K562 (cell line): ENCODE results near the gene LAPTM5. TPM values are rescaled to one million over a fixed set of nuclear protein-coding genes. Genes with fewer than 3 reads are reported as not detected.

ENCODE experiments used
- CBX1 ChIP-seq: sonication (generic); IDR thresholded peaks from 2 replicates; pipeline ENCODE4 v1.6.1; 2016; ENCODE audit warnings: antibody characterized with exemption, low read depth, mild to moderate bottlenecking
- CBX3 ChIP-seq, 2 experiments: IDR thresholded peaks; 1 replicate in 1 of 2; 2 replicates in 1 of 2; pipeline ENCODE4 v1.6.1; 2012; ENCODE audit warnings: inconsistent platforms in 2 of 2, low read length in 2 of 2, borderline replicate concordance in 1 of 2, control low read depth in 1 of 2
- CREB5 ChIP-seq: fragments of 250-450 bp; sonication (Bioruptor Pico); IDR thresholded peaks from 2 replicates; pipeline ENCODE4 v1.5.0; 2020; ENCODE audit warnings: mild to moderate bottlenecking
- CTCFL ChIP-seq: IDR thresholded peaks from 2 replicates; pipeline ENCODE4 v1.6.1; 2011; ENCODE audit warnings: borderline replicate concordance, low read depth, mild to moderate bottlenecking, moderate library complexity, low read length; ENCODE audit not compliant: insufficient read depth, poor library complexity, severe bottlenecking
- ELF1 ChIP-seq: fragments of 200-800 bp; sonication (Bioruptor generic); IDR thresholded peaks from 2 replicates; pipeline ENCODE4 v1.6.1; 2016; ENCODE audit warnings: missing genetic modification characterization, missing compliant biosample characterization
- ESRRA ChIP-seq: fragments of 450-650 bp; IDR thresholded peaks from 2 replicates; pipeline ENCODE4 v1.6.1; 2014; ENCODE audit warnings: low read depth, mild to moderate bottlenecking, moderate library complexity, borderline replicate concordance
- ETV1 ChIP-seq: fragments of 450-650 bp; conservative IDR thresholded peaks from 2 replicates; pipeline ENCODE4 v1.6.1; 2016; ENCODE audit warnings: missing genetic modification characterization, control low read depth, low read depth, missing compliant biosample characterization
- ETV6 ChIP-seq, 3 experiments: fragments of 150-350 bp in 1 of 3; sonication (generic) in 1 of 3; formaldehyde crosslinking in 1 of 3; IDR thresholded peaks; 2 replicates each; pipeline versions ENCODE4 v1.6.1 to v1.8.0; 2014 to 2022; ENCODE audit warnings: borderline replicate concordance in 2 of 3, low read depth in 2 of 3, antibody characterized with exemption in 1 of 3, low read length in 1 of 3, mild to moderate bottlenecking in 1 of 3, missing genetic modification reagents in 1 of 3
- FOXK1 ChIP-seq: sonication (generic); formaldehyde crosslinking; IDR thresholded peaks from 2 replicates; pipeline ENCODE4 v1.8.0; 2022; ENCODE audit warnings: missing genetic modification reagents, mild to moderate bottlenecking, borderline replicate concordance
- HDAC8 ChIP-seq: fragments of 450-650 bp; IDR thresholded peaks from 2 replicates; pipeline ENCODE4 v1.6.1; 2016; ENCODE audit warnings: mild to moderate bottlenecking, missing genetic modification characterization, moderate library complexity, missing compliant biosample characterization
- NCOR1 ChIP-seq: fragments of 450-650 bp; IDR thresholded peaks from 2 replicates; pipeline ENCODE4 v1.6.1; 2016; ENCODE audit warnings: mild to moderate bottlenecking, moderate library complexity
- PHF8 ChIP-seq: fragments of 200-600 bp; sonication (generic); IDR thresholded peaks from 2 replicates; pipeline ENCODE4 v1.6.1; 2012; ENCODE audit warnings: mixed run types, mild to moderate bottlenecking, inconsistent platforms, low read length, moderate library complexity, borderline replicate concordance
- POLR2A ChIP-seq: fragments of 450-650 bp; conservative IDR thresholded peaks from 2 replicates; pipeline ENCODE4 v1.6.1; 2016
- SRSF7 ChIP-seq: fragments of 200-400 bp; formaldehyde crosslinking; optimal IDR thresholded peaks from 2 replicates; pipeline ENCODE3; 2017; ENCODE audit warnings: mild to moderate bottlenecking, low read depth, low read length
- TRIM28 ChIP-seq: fragments of 450-650 bp; IDR thresholded peaks from 2 replicates; pipeline ENCODE4 v1.6.1; 2017
- ZBTB17 ChIP-seq: fragments of 450-650 bp; formaldehyde crosslinking; IDR thresholded peaks from 2 replicates; pipeline ENCODE4 v1.4.0; 2020; ENCODE audit warnings: mild to moderate bottlenecking
- ZNF124 ChIP-seq: sonication (generic); formaldehyde crosslinking; IDR thresholded peaks from 2 replicates; pipeline ENCODE4 v1.8.1; 2022; ENCODE audit warnings: missing genetic modification reagents
- polyA plus RNA-seq, 8 experiments: library from polyadenylated mRNA; depleted of rRNA in 4 of 8; stranded (reverse) in 5 of 8; unstranded in 3 of 8; fragments of >200 nt; fragmentation: Nextera tagmentation in 2 of 8; fragmentation: Illumina TruSeq in 1 of 8; extraction: Ambion mirVana in 2 of 8; extraction: Trizol in 1 of 8; gene quantifications; 2 replicates each; pipeline versions ENCODE4 v1.2.1 to v1.2.3, GENCODE V29; 2011 to 2014; ENCODE audit warnings: inconsistent platforms in 1 of 8, missing spikeins in 1 of 8
- total RNA-seq, 7 experiments: library from RNA; depleted of rRNA in 6 of 7; stranded (reverse); fragments of >200 nt in 6 of 7; fragmentation: Illumina TruSeq in 2 of 7; extraction: Trizol in 2 of 7; gene quantifications; 2 replicates each; pipeline versions ENCODE4 v1.2.1 to v1.2.3, GENCODE V29; 2011 to 2021; ENCODE audit warnings: low replicate concordance in 1 of 7
- TF ChIP-seq, protein P1 (sequence below): fragments of 450-650 bp; IDR thresholded peaks from 2 replicates; pipeline ENCODE4 v1.6.1; 2018; ENCODE audit warnings: mild to moderate bottlenecking, low read depth; ENCODE audit not compliant: partially characterized antibody
- TF ChIP-seq, protein P2 (sequence below): IDR thresholded peaks from 2 replicates; pipeline ENCODE4 v1.6.1; 2011; ENCODE audit not compliant: insufficient read length; ENCODE audit errors: extremely low read depth
- TF ChIP-seq, protein P3 (sequence below), 3 experiments: IDR thresholded peaks in 2 of 3; conservative IDR thresholded peaks in 1 of 3; 2 replicates each; pipeline ENCODE4 v1.5.1; 2011 to 2012; ENCODE audit warnings: low read length in 3 of 3, mild to moderate bottlenecking in 3 of 3, control low read depth in 2 of 3, improper control_type of control experiment in 1 of 3, inconsistent platforms in 1 of 3, low read depth in 1 of 3, mixed read lengths in 1 of 3, moderate library complexity in 1 of 3; ENCODE audit not compliant: insufficient read depth in 2 of 3

The LAPTM5 gene
- total and polyA plus RNA-seq, 9 of the 15 experiments (the other 6 are each of a cell fraction or from before 2014, with no cell fraction given): 2.4 to 47.3 (median 20.3) TPM

GRCh38 chr1:30715216-30715615 is 42.4 kb downstream of the LAPTM5 start (continued):
- TF ChIP-seq, protein P1, sequence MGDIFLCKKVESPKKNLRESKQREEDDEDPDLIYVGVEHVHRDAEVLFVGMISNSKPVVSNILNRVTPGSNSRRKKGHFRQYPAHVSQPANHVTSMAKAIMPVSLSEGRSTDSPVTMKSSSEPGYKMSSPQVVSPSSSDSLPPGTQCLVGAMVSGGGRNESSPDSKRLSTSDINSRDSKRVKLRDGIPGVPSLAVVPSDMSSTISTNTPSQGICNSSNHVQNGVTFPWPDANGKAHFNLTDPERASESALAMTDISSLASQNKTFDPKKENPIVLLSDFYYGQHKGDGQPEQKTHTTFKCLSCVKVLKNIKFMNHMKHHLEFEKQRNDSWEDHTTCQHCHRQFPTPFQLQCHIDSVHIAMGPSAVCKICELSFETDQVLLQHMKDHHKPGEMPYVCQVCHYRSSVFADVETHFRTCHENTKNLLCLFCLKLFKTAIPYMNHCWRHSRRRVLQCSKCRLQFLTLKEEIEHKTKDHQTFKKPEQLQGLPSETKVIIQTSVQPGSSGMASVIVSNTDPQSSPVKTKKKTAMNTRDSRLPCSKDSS: peak; percentile 9
- no peak for TF ChIP-seq CTCFL
- TF ChIP-seq CBX1: peak; percentile 46; the same call in 1 of the 2 replicates
- TF ChIP-seq ZBTB17 (CRISPR knock-in tag): no peak
- peak; percentile 56; the same call in 1 of the 2 replicates for TF ChIP-seq TRIM28
- TF ChIP-seq ELF1 (tag): no peak
- no peak for TF ChIP-seq CREB5
- no peak for TF ChIP-seq ETV6 (IDR thresholded peaks at IDR 0.05; ENCODE audit: borderline replicate concordance in 1 of 2, low read depth in 2 of 2, low read length in 1 of 2)
- TF ChIP-seq ETV6 (CRISPR knock-in tag; IDR thresholded peaks at IDR 0.05; ENCODE audit: borderline replicate concordance): no peak
- TF ChIP-seq POLR2A: no peak
- TF ChIP-seq SRSF7: no peak
- no peak for TF ChIP-seq FOXK1
- no peak for TF ChIP-seq ESRRA
- TF ChIP-seq ZNF124: no peak
- no peak; the same call in 1 of the 2 replicates for TF ChIP-seq PHF8
- no peak for TF ChIP-seq ETV1
- TF ChIP-seq, protein P2, sequence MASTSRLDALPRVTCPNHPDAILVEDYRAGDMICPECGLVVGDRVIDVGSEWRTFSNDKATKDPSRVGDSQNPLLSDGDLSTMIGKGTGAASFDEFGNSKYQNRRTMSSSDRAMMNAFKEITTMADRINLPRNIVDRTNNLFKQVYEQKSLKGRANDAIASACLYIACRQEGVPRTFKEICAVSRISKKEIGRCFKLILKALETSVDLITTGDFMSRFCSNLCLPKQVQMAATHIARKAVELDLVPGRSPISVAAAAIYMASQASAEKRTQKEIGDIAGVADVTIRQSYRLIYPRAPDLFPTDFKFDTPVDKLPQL: no peak
- no peak for TF ChIP-seq NCOR1
- no peak for TF ChIP-seq HDAC8 (tag)
- peak in 1 of 2 experiments; percentile 84; a peak in 2 of 3 replicates for TF ChIP-seq CBX3 (IDR thresholded peaks at IDR 0.05; ENCODE audit: borderline replicate concordance in 1 of 2, low read length in 2 of 2)
- TF ChIP-seq, protein P3, sequence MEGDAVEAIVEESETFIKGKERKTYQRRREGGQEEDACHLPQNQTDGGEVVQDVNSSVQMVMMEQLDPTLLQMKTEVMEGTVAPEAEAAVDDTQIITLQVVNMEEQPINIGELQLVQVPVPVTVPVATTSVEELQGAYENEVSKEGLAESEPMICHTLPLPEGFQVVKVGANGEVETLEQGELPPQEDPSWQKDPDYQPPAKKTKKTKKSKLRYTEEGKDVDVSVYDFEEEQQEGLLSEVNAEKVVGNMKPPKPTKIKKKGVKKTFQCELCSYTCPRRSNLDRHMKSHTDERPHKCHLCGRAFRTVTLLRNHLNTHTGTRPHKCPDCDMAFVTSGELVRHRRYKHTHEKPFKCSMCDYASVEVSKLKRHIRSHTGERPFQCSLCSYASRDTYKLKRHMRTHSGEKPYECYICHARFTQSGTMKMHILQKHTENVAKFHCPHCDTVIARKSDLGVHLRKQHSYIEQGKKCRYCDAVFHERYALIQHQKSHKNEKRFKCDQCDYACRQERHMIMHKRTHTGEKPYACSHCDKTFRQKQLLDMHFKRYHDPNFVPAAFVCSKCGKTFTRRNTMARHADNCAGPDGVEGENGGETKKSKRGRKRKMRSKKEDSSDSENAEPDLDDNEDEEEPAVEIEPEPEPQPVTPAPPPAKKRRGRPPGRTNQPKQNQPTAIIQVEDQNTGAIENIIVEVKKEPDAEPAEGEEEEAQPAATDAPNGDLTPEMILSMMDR (IDR thresholded peaks at IDR 0.05 in 2 of 3, conservative IDR thresholded peaks at IDR 0.05 in 1 of 3; ENCODE audit: insufficient read depth in 2 of 3, low read depth in 1 of 3, low read length in 3 of 3): peak; percentile 56 to 87 (median 59)
